Measurements from ENCODE around the gene PIGX. TPM values are rescaled to one million over a fixed set of nuclear protein-coding genes. Genes with fewer than 3 reads are reported as not detected.

The PIGX gene
- total and polyA plus RNA-seq, 2 experiments from 2014 or later: 31.6 to 36.7 TPM

DNA sequence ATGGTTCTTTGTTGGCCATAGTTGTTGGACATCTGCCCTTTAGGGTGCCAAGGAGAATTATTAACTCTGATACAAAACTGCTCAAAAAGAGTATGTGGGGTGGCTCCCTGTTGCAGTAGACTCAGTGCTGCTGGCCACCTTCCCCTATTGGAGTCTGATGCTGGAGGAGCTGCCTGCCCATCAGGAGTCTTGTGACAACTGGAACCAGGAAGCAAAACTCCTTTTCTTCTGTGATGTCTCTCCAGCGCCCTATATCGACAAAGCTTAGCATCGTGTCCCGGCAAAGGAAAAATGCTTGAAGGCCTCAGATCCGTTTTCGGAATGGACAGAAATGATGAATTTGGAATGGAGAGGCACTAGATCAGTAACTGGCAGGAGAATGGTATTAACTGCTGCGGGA lies 51.0 kb downstream of the PIGX start:
- Histone ChIP-seq H3K36me3 (replicated peaks; ENCODE audit: insufficient read depth, low read depth) (no peaks in the 10 kb centered on the region), H4K20me1 (ENCODE audit: insufficient read depth, poor library complexity, severe bottlenecking) (peaks cover 14% of the 10 kb centered on the region), H3K4me1 (ENCODE audit: insufficient read depth) (no peaks in the 10 kb centered on the region), H3K4me2 (no peak overlapping the region), H3K27ac (no peak overlapping the region), H3K4me3 (no peak overlapping the region), H3K9me2 (replicated peaks; ENCODE audit: insufficient read depth) (no peaks in the 10 kb centered on the region), H3K27me3 (no peaks in the 10 kb centered on the region), H2AFZ (no peak overlapping the region), H3K9me3 (ENCODE audit: low read depth) (no peaks in the 10 kb centered on the region), H3K79me2 (peaks cover 76% of the 10 kb centered on the region)
- DNase-seq (ENCODE audit: low spot score): no peak
- TF ChIP-seq EZH2phosphoT487 (IDR thresholded peaks at IDR 0.05; ENCODE audit: low read depth, severe bottlenecking, unreplicated experiment): no peak
- no peak for TF ChIP-seq CTCF (IDR thresholded peaks at IDR 0.05; ENCODE audit: poor library complexity)
- no peak for TF ChIP-seq EZH2 (IDR thresholded peaks at IDR 0.05; ENCODE audit: borderline replicate concordance)
- 90% methylated on average over 7 of the region's 7 CpGs for WGBS (ENCODE audit: low lambda C conversion rate, missing lambda C conversion rate)

- Histone ChIP-seq H3K9me3 (ENCODE audit: low read depth) (no peaks in the 10 kb centered on the region), H3K9me2 (replicated peaks; ENCODE audit: insufficient read depth) (no peaks in the 10 kb centered on the region), H3K27me3 (no peaks in the 10 kb centered on the region), H3K36me3 (replicated peaks; ENCODE audit: insufficient read depth, low read depth) (no peaks in the 10 kb centered on the region), H3K4me2 (no peak overlapping the region), H3K4me3 (no peak overlapping the region), H2AFZ (no peak overlapping the region), H4K20me1 (ENCODE audit: insufficient read depth, poor library complexity, severe bottlenecking) (peaks cover 5% of the 10 kb centered on the region), H3K4me1 (ENCODE audit: insufficient read depth) (no peaks in the 10 kb centered on the region), H3K79me2 (peaks cover 77% of the 10 kb centered on the region), H3K27ac (no peak overlapping the region)
- no peak for DNase-seq (ENCODE audit: low spot score)
- no peak for TF ChIP-seq EZH2 (IDR thresholded peaks at IDR 0.05; ENCODE audit: borderline replicate concordance)
- no peak for TF ChIP-seq EZH2phosphoT487 (IDR thresholded peaks at IDR 0.05; ENCODE audit: low read depth, severe bottlenecking, unreplicated experiment)
- no peak for TF ChIP-seq CTCF (IDR thresholded peaks at IDR 0.05; ENCODE audit: poor library complexity)
Observed at GRCh38 chr3:196765454-196765853, 53.3 kb downstream of the PIGX start.

DNA sequence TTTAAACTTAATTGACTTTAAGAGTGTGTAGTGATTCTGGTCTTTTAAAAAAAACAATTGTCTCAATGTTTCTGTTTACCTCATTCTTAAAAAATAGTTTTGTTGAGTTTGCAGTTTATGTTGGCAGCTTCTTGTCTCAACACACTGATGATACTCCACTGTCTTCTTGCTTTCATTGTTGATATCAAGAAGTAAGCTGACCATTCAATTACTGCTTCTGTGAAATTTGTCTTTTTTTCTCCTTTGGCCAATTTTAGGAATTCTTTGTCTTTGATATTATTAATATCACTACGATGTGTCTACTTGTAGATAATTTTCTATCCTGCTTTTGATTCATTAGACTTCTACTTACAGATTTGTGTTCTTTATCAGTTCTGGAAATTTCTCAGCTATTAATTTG lies 58.9 kb downstream of the PIGX start:
- peaks cover 100% of the 10 kb centered on the region for H3K79me2 ChIP-seq
- peaks cover 9% of the 10 kb centered on the region for H4K20me1 ChIP-seq (ENCODE audit: insufficient read depth, poor library complexity, severe bottlenecking)
- DNase-seq (ENCODE audit: low spot score): no peak
- no peaks in the 10 kb centered on the region for H3K36me3 ChIP-seq (replicated peaks; ENCODE audit: insufficient read depth, low read depth)
- TF ChIP-seq EZH2 (IDR thresholded peaks at IDR 0.05; ENCODE audit: borderline replicate concordance) (no peak), EZH2phosphoT487 (IDR thresholded peaks at IDR 0.05; ENCODE audit: low read depth, severe bottlenecking, unreplicated experiment) (no peak), CTCF (IDR thresholded peaks at IDR 0.05; ENCODE audit: poor library complexity) (no peak)
- H3K9me2 ChIP-seq (replicated peaks; ENCODE audit: insufficient read depth): no peaks in the 10 kb centered on the region
- no peaks in the 10 kb centered on the region for H3K9me3 ChIP-seq (ENCODE audit: low read depth)
- H3K27me3 ChIP-seq: no peaks in the 10 kb centered on the region
- no peak overlapping the region for H3K4me3 ChIP-seq
- 96% methylated on average over 1 of the region's 1 CpG for WGBS (ENCODE audit: low lambda C conversion rate, missing lambda C conversion rate)
- no peak overlapping the region for H3K27ac ChIP-seq
- H3K4me1 ChIP-seq (ENCODE audit: insufficient read depth): peaks cover 12% of the 10 kb centered on the region
- no peak overlapping the region for H3K4me2 ChIP-seq
- H2AFZ ChIP-seq: no peak overlapping the region

DNA sequence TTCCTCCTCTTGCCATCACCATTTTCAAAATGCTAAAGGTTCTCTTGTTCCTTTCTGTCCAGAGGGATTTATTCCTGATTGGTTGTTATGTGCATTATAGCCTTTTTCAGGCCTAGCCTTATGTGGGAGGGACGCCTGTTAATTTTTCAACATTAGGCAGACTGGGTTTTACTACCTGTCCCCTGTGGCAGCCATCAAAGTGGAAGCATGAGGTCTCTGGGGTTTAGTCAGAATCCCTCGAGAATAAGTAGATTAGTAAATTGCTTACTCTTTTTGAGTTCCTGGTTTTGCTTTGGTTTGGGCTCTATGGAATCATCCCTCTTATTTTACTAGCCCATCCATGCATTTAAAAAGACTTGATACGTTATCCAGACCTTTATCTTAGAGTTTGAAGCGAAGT lies 59.9 kb downstream of the PIGX start:
- TF ChIP-seq CTCF (IDR thresholded peaks at IDR 0.05; ENCODE audit: poor library complexity) (no peak), EZH2 (IDR thresholded peaks at IDR 0.05; ENCODE audit: borderline replicate concordance) (no peak), EZH2phosphoT487 (IDR thresholded peaks at IDR 0.05; ENCODE audit: low read depth, severe bottlenecking, unreplicated experiment) (no peak)
- H3K9me2 ChIP-seq (replicated peaks; ENCODE audit: insufficient read depth): no peaks in the 10 kb centered on the region
- WGBS (ENCODE audit: low lambda C conversion rate, missing lambda C conversion rate): 62% methylated on average over 4 of the region's 4 CpGs
- no peaks in the 10 kb centered on the region for H3K9me3 ChIP-seq (ENCODE audit: low read depth)
- peaks cover 100% of the 10 kb centered on the region for H3K79me2 ChIP-seq
- no peak overlapping the region for H3K4me3 ChIP-seq
- no peaks in the 10 kb centered on the region for H3K36me3 ChIP-seq (replicated peaks; ENCODE audit: insufficient read depth, low read depth)
- no peak for DNase-seq (ENCODE audit: low spot score)
- H3K4me2 ChIP-seq: peak overlapping the region; percentile 39
- no peak overlapping the region for H3K27ac ChIP-seq
- H3K27me3 ChIP-seq: no peaks in the 10 kb centered on the region
- peaks cover 12% of the 10 kb centered on the region for H3K4me1 ChIP-seq (ENCODE audit: insufficient read depth)
- no peak overlapping the region for H2AFZ ChIP-seq
- peaks cover 10% of the 10 kb centered on the region for H4K20me1 ChIP-seq (ENCODE audit: insufficient read depth, poor library complexity, severe bottlenecking)
